HepG2 (cell line): ENCODE measurements around the gene LCAT. TPM values are rescaled to one million over a fixed set of nuclear protein-coding genes. Genes with fewer than 3 reads are reported as not detected.
A peak's percentile ranks its signal among the peaks of the same experiment; 100 is the strongest.

Source experiments
- AHDC1 ChIP-seq: sonication (generic); formaldehyde crosslinking; IDR thresholded peaks from 2 replicates; pipeline ENCODE4 v1.5.1; 2020; ENCODE audit warnings: mild to moderate bottlenecking, missing genetic modification reagents, borderline replicate concordance
- CBX5 ChIP-seq: sonication (generic); formaldehyde crosslinking; IDR thresholded peaks from 2 replicates; pipeline ENCODE4 v1.4.0; 2020; ENCODE audit warnings: missing genetic modification reagents, borderline replicate concordance
- ETV5 ChIP-seq: IDR thresholded peaks from 2 replicates; pipeline ENCODE4 v1.6.1; 2018; ENCODE audit warnings: missing biosample characterization, missing genetic modification reagents, inconsistent platforms, borderline replicate concordance
- NCOA1 ChIP-seq: sonication (generic); formaldehyde crosslinking; IDR thresholded peaks from 2 replicates; pipeline ENCODE4 v1.9.0; 2021; ENCODE audit warnings: missing genetic modification reagents
- PAXIP1 ChIP-seq: sonication (generic); formaldehyde crosslinking; conservative IDR thresholded peaks from 2 replicates; pipeline ENCODE4 v1.4.0; 2020; ENCODE audit warnings: mild to moderate bottlenecking, missing genetic modification reagents, moderate library complexity
- PHF8 ChIP-seq: sonication (generic); formaldehyde crosslinking; IDR thresholded peaks from 2 replicates; pipeline ENCODE4 v1.5.0; 2020; ENCODE audit warnings: missing genetic modification reagents
- SRY ChIP-seq: sonication (generic); formaldehyde crosslinking; IDR thresholded peaks from 2 replicates; pipeline ENCODE4 v1.8.0; 2022; ENCODE audit warnings: mild to moderate bottlenecking, missing genetic modification reagents
- TBX2 ChIP-seq: sonication (generic); formaldehyde crosslinking; IDR thresholded peaks from 2 replicates; pipeline ENCODE4 v1.5.0; 2020; ENCODE audit warnings: missing genetic modification reagents, mild to moderate bottlenecking, borderline replicate concordance
- UBTF ChIP-seq: sonication (generic); formaldehyde crosslinking; IDR thresholded peaks from 2 replicates; pipeline ENCODE4 v1.4.0; 2020; ENCODE audit warnings: mild to moderate bottlenecking, missing genetic modification reagents
- ZMYM4 ChIP-seq: sonication (generic); formaldehyde crosslinking; IDR thresholded peaks from 2 replicates; pipeline ENCODE4 v1.8.1; 2023; ENCODE audit warnings: mild to moderate bottlenecking, missing genetic modification reagents
- ZNF7 ChIP-seq: IDR thresholded peaks from 2 replicates; pipeline ENCODE4 v1.6.1; 2016; ENCODE audit warnings: missing biosample characterization, missing genetic modification reagents
- ZNF747 ChIP-seq: sonication (generic); formaldehyde crosslinking; IDR thresholded peaks from 2 replicates; pipeline ENCODE4 v1.8.1; 2023; ENCODE audit warnings: missing genetic modification reagents, mild to moderate bottlenecking, borderline replicate concordance
- ZSCAN22 ChIP-seq: sonication (generic); formaldehyde crosslinking; IDR thresholded peaks from 2 replicates; pipeline ENCODE4 v1.4.0; 2020; ENCODE audit warnings: mild to moderate bottlenecking, missing genetic modification reagents
- polyA plus RNA-seq, 8 experiments: library from polyadenylated mRNA; depleted of rRNA in 3 of 8; stranded (reverse) in 7 of 8; unstranded in 1 of 8; fragments of >200 nt; fragmentation: Illumina TruSeq in 4 of 8; extraction: Trizol in 4 of 8; gene quantifications; 2 replicates each; pipeline versions ENCODE4 v1.2.1 to v1.2.3, GENCODE V29; 2011 to 2016; ENCODE audit warnings: low read depth in 4 of 8, missing spikeins in 1 of 8, mixed read lengths in 1 of 8; ENCODE audit not compliant: insufficient read depth in 1 of 8
- total RNA-seq, 5 experiments: library from RNA; depleted of rRNA; stranded (reverse); fragments of >200 nt; fragmentation: Illumina TruSeq; extraction: Trizol; gene quantifications; 2 replicates each; pipeline ENCODE4 v1.2.3, GENCODE V29; 2016; ENCODE audit warnings: low read depth in 1 of 5
- TF ChIP-seq, protein P1 (sequence below): sonication (generic); formaldehyde crosslinking; IDR thresholded peaks from 2 replicates; pipeline ENCODE4 v1.8.1; 2023; ENCODE audit warnings: mild to moderate bottlenecking, missing genetic modification reagents

LCAT gene
- total and polyA plus RNA-seq, 2 of the 13 experiments (the other 11 are each of a cell fraction or from before 2014, with no cell fraction given), result 36.1 to 38.9 TPM

GRCh38 chr16:67969254-67970039, 25.5 kb upstream of the LCAT start (continued):
- peak; percentile 40; the same call in 1 of the 2 replicates for TF ChIP-seq UBTF (CRISPR knock-in tag)
- TF ChIP-seq ZNF7, result no peak
- TF ChIP-seq ZNF747 (CRISPR knock-in tag), result peak; percentile 32
- TF ChIP-seq CBX5, result no peak
- TF ChIP-seq AHDC1 (CRISPR knock-in tag), result no peak
- TF ChIP-seq TBX2 (CRISPR knock-in tag), result peak; percentile 41; the same call in 1 of the 2 replicates
- TF ChIP-seq, protein P1, sequence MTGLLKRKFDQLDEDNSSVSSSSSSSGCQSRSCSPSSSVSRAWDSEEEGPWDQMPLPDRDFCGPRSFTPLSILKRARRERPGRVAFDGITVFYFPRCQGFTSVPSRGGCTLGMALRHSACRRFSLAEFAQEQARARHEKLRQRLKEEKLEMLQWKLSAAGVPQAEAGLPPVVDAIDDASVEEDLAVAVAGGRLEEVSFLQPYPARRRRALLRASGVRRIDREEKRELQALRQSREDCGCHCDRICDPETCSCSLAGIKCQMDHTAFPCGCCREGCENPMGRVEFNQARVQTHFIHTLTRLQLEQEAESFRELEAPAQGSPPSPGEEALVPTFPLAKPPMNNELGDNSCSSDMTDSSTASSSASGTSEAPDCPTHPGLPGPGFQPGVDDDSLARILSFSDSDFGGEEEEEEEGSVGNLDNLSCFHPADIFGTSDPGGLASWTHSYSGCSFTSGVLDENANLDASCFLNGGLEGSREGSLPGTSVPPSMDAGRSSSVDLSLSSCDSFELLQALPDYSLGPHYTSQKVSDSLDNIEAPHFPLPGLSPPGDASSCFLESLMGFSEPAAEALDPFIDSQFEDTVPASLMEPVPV, result peak; percentile 38; the same call in 1 of the 2 replicates
- TF ChIP-seq NCOA1 (CRISPR knock-in tag), result no peak
- peak; percentile 23; the same call in 1 of the 2 replicates for TF ChIP-seq PAXIP1
- TF ChIP-seq ZSCAN22 (CRISPR knock-in tag), result no peak
- peak; percentile 74 for TF ChIP-seq ZMYM4 (CRISPR knock-in tag)
- TF ChIP-seq ETV5 (CRISPR knock-in tag), result peak; percentile 10; the same call in 1 of the 2 replicates
- peak; percentile 18 for TF ChIP-seq PHF8 (CRISPR knock-in tag)
- peak; percentile 10; the same call in 1 of the 2 replicates for TF ChIP-seq SRY (CRISPR knock-in tag)
